Activated gamma-delta T cell treated with Interleukin-2 at 50 U/mL for 16 hours (primary cell): Measurements from ENCODE around the gene PAPPA2.

ENCODE experiments used
- DNase-seq: peaks from one replicate; pipeline ENCODE4 v3.0.0-alpha.2; 2020

Gene PAPPA2

GRCh38 chr1:176504848-176505553 lies 42.0 kb downstream of the PAPPA2 start:
- no peak for DNase-seq

GRCh38 chr1:176512966-176513365 lies 50.0 kb downstream of the PAPPA2 start:
- DNase-seq, result no peak

GRCh38 chr1:176515310-176515709 lies 52.3 kb downstream of the PAPPA2 start:
- DNase-seq, result no peak

- DNase-seq, result no peak
Measured at GRCh38 chr1:176517484-176517883, 54.5 kb downstream of the PAPPA2 start.

DNA sequence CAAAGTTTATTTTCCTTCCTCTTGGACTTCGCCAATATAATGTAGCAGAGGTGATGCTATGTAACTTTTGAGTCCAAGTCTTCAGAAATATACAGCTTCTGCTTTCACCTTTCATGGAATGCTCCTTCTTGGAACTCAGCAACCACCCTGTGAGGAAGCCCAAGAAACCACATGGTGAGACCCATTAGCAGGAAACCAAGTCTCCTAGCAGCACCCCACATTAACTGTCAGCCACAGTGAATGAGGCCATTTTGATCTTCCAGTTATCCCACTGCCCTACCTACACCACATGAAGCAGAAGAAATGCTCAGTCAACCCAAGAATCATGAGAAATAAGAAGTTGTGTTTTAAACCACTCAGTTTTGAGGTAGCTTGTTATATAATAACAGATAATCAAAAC lies 58.2 kb downstream of the PAPPA2 start:
- no peak for DNase-seq

GRCh38 chr1:176522310-176522845 lies 59.4 kb downstream of the PAPPA2 start:
- DNase-seq, result no peak

DNA sequence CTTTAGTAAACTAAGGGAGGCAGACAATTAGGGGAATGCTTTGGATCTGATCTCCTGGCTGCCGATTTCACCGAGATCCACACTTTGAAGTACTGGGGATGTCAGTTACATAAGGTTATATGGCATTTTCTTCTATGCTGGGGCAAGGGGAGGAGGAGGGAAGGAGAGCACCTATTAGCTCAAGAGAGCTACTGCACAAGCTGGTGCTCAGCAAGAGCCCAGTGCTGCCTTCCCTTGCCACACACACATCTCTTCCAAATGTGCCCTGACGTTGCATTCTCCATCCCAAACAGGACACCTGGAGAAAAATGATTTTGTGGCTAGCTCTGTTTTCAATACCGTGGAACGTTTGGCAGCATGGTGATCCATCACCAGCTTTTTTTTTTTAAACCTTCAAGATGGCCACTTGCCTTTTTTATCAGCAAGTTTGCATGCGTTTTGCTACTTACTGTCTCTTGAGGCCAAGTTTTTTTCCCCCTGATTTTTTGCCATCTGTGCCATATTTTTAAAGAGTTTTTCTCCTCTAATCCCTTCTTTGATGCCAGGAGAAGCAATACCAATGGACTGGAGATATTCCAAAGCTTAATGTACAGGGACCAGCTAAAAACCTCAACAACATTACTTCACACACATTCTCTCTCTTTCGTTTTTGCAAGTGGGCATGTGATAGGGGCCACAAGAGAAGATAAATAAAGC lies 66.6 kb downstream of the PAPPA2 start:
- DNase-seq, result no peak

DNA sequence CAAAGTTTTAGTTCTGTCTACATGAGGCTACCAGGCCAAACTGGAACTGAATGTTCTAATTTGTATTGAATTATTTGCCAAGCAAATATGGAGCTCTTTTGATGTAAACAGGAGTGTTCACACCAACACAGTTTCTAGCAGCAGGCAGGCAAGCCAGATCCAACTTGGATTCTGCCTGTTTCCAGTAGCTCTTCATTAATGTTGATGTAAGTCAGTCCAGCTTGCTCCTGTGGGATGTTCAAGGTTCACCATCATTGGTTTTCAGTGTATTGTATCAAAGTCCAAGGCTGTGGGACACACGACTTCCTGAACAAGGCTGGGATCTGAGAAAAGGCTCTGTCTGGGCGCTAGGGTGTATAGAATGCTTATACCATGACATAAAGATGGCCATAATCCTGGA lies 68.1 kb downstream of the PAPPA2 start:
- no peak for DNase-seq

DNA sequence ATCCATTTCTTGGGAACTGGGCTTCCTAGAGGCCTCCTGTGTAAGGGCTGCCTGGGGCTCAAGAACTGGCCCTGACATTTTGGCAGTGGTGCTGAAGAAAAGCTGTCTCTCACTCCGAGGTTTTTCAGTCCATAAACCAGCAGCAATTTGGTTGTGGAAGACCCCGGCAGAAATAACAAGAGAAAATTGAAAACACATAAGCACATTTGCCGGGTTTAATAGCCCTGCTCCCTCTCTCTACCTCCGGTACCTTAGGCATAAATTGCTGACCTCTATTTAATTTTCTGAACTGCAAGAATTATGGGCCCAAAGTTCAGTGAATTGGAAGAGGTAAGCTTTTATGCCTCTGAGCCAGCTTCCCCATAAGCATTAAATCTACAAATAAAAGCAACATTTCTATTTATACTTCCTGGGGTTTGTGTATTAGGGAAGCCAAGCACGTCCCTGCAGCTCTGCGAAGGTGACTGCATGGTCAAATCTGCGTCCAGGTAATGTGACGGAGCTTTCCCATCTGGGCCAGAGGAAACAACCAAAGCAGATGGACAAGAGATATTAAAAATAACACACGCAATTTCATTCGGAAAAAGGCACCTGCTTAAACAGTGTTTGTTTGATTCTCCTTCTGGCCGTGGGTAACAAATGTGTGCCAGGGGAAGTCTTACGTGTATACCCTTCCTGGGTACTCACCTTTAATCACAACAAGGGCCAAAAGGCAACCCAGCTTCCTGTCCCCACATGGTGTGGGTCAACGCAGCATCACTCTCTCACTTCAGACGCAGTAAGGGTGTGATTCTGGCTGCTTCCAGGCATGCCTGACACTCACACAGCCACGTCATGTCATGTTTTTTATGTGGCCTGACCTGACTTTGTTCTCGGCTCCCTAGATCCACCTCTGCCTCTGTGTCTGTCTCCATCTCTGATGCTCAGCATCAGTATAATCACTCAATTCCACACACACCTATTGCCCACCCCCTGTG lies 69.2 kb downstream of the PAPPA2 start:
- DNase-seq, result no peak

DNA sequence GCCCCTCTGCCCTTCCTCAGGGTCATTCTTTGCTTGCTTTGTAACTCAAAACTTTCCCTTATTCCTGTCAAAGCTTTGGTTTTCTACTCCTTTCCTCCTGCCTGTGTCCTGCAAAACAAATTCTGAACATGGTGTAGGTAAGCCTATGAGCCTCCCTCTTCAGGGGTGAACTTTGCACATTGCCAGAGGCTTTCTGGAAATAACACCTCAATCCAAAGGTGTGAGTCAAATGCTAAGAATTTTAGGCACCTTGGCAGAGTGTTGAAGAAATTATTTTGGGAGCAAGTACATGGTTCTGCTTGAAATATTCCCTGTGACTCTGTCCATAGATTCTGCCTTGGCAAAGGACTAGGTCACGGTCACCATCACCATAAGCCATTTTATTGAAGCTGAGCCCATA lies 70.0 kb downstream of the PAPPA2 start:
- no peak for DNase-seq

DNA sequence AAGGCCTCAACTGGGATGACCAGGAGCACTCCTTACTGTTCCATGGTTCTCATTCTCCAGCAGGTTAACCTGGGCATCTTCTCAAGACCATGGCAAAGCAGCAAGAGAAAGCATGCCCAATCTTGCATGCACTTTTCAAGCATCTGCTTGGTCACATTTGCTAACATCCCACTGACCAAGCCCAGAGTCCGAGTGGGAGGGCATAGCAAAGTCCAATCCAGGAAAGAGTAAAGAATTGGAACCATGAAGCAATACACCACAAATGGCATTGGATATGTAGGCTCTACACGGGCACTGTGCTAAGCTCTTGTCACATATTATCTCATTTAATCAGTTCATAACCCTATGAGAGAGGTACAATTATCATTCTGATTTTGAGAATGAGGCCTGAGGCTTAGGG lies 73.6 kb downstream of the PAPPA2 start:
- no peak for DNase-seq

GRCh38 chr1:176539018-176539417 lies 76.0 kb downstream of the PAPPA2 start:
- DNase-seq, result no peak

- no peak for DNase-seq
Measured at GRCh38 chr1:176540428-176540827, 77.5 kb downstream of the PAPPA2 start.

DNA sequence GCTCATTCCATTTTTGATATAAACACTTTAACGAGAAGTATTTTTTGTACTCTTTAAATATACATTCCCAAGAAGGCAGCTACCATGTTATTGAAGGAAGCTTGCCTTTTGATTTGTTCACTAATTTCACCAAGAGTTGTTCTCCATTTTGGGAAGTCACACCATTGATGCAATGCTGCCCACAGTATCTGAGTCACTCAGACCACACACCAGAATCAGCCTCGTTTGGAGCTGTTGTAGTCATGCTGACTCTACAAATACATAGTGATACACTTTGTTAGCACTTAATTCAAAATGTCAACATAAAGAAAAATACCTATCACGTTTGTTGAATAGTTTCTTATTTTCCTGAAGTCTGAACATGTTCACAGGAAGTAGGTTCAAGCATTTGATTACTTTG lies 78.7 kb downstream of the PAPPA2 start:
- DNase-seq, result no peak

DNA sequence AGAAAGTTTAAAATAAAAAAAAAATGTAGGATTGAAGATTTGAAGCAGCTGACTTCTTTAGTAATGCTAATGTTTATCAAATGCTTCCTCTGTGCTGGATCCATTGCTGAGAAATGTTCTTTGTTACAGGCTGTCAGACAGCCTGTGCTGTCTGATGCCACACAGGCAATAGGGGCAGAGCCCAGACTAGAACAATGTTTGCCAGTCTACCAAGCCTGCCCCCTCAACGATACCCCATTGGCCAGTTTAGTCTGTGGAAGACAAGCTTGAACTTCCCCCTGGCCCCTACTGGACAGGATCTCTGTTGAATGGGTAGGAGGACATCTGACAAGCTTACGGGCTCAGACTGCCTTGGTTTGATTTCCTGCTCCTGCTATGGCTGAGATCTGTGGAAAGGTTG lies 79.4 kb downstream of the PAPPA2 start:
- no peak for DNase-seq

DNA sequence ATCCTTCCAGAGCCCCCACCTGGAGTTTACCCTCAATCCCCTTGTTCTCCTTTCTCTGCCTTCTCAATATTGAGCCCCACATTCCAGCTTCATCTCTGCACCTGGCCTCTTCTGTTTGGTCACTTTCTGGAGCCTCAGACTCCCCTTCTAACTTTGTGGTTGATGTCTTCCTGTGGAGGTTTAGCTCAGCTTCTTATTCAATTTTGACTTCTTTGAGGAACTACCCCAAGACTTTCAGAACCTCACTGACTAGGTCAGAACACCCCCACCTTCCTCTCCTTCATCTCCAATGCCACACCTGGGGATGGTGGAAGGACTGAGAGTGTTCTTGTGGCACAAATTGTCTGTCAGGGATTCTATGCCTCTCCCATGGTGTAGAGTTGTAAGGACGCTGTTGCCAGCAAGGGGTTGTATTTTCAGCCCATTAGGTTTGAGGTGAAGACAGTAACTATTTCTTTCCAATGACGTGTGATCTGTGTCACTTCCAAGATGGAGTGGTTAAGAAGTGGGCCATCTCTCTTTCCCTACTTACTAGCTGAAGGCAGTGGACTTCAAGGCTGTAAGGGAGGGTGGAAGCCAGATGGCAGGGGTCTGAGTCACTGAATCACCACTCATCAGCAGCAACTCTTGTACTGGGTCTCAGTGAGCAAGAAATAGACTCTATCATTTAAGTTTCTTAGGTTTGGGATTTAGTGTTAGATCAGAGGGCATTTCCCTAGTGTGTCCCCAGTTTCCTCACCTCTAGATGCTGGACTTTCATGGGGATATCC lies 80.6 kb downstream of the PAPPA2 start:
- no peak for DNase-seq

- DNase-seq, result no peak
Measured at GRCh38 chr1:176545034-176545639, 82.2 kb downstream of the PAPPA2 start.

DNA sequence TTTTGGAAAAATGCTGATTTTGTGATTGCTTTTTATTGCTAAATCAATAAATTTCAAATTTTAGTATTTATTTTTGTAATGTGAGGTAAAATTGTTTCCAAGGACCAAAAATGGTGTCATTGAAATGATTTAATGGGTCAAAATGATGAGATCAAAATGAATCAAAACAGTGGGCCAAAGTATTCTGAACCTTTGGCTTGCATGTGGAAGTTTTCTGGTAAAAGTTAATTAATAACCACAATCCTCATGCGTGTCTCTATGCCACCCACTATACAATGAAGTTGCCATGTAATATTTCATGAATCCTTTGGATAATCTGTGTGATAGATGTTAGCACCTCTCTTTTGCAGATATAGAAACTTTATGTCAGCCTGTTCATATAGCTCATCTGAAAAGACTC lies 83.8 kb downstream of the PAPPA2 start:
- no peak for DNase-seq

DNA sequence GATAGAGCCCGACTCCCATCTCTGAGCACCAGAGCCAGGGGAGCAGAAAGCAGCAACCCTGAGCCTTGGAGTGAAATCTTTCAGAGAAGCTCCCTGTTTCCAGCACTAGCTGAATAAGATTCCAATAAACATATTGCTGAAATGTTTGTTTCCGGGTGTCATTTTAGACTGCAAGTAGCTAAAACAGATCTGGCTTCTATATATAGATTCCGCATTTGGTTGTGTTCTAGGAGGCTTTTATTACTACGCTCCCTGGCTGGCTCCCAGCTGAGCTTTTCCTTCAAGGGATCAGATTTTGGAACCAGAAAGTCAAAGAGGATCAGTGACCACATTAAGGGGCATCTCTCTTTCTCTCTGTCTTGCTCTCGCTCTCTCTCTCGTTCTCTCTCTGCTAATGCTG lies 88.2 kb downstream of the PAPPA2 start:
- DNase-seq, result no peak

DNA sequence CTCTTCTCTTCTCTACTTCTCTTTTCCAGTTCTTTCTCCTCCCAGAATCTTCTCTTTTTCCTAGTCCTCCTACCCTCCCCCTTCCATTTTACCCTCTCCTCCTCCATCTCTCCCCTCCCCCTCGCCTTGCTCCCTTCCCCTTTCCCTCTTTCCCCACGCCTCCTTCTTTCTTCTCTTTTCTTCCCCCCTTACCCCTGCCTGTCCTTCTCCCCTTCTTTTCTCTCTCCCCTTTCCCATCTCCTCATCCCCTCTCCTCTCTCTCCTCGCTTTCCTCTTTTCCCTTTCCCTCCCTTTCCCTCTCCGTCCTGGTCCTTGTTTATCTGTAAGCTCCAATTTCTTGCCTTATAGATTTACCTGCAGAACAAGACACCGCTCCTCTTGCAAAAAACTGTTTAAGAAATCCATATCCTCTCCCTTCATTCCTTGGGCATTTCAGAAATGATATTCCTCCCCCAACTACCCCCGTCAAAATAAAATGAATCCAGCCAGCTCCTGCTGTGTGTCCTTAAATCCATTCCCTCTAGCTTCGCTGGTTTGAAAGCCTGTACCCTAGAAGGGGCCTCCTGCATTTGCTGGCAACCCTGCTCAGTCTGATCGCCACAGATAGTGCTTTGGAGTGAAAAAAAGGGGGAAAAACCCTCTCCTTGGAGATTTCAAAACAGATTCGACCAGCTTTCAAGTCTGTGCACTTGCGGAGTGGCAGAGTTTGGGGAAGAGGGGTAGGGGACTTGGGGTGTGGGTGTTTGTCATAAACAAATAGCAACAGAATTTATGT lies 89.4 kb downstream of the PAPPA2 start:
- DNase-seq, result no peak

GRCh38 chr1:176552999-176553398 lies 90.0 kb downstream of the PAPPA2 start:
- no peak for DNase-seq
